K562 (cell line): Measurements from ENCODE around the gene FKBP2. TPM values are rescaled to one million over a fixed set of nuclear protein-coding genes. Genes with fewer than 3 reads are reported as not detected.

ENCODE experiments used
- CEBPG ChIP-seq, 3 experiments: fragments of 200-800 bp in 1 of 3; sonication (Bioruptor generic) in 1 of 3; sonication (generic) in 1 of 3; formaldehyde crosslinking in 1 of 3; IDR thresholded peaks in 2 of 3; conservative IDR thresholded peaks in 1 of 3; 2 replicates each; pipeline versions ENCODE4 v1.6.1 to v1.8.0; 2016 to 2022; ENCODE audit warnings: missing compliant biosample characterization in 2 of 3, missing genetic modification characterization in 2 of 3, mild to moderate bottlenecking in 1 of 3, missing genetic modification reagents in 1 of 3
- GATAD2B ChIP-seq: fragments of 450-650 bp; IDR thresholded peaks from 2 replicates; pipeline ENCODE4 v1.6.1; 2017; ENCODE audit warnings: mild to moderate bottlenecking, borderline replicate concordance
- GTF2F1 ChIP-seq: IDR thresholded peaks from 2 replicates; pipeline ENCODE4 v1.6.1; 2011; ENCODE audit warnings: low read depth, low read length, improper control_type of control experiment
- L3MBTL2 ChIP-seq: fragments of 450-650 bp; IDR thresholded peaks from 2 replicates; pipeline ENCODE4 v1.6.1; 2016; ENCODE audit warnings: mild to moderate bottlenecking, moderate library complexity
- NR2C2 ChIP-seq, 2 experiments: fragments of 200-800 bp in 1 of 2; sonication (Bioruptor generic) in 1 of 2; sonication (generic) in 1 of 2; formaldehyde crosslinking in 1 of 2; IDR thresholded peaks; 2 replicates each; pipeline versions ENCODE4 v1.6.1 to v1.8.0; 2016 to 2022; ENCODE audit warnings: mild to moderate bottlenecking in 1 of 2, missing compliant biosample characterization in 1 of 2, missing genetic modification characterization in 1 of 2, missing genetic modification reagents in 1 of 2
- POLR2G ChIP-seq: fragments of 200-400 bp; formaldehyde crosslinking; IDR thresholded peaks from 2 replicates; pipeline ENCODE4 v1.6.1; 2017; ENCODE audit warnings: low read depth, mild to moderate bottlenecking, antibody characterized with exemption, low read length, moderate library complexity
- RREB1 ChIP-seq: fragments of 250-450 bp; sonication (Bioruptor Pico); IDR thresholded peaks from 2 replicates; pipeline ENCODE4 v1.4.0; 2020
- SIRT6 ChIP-seq: IDR thresholded peaks from one replicate; pipeline ENCODE4 v1.6.1; 2012; ENCODE audit warnings: low read depth, mild to moderate bottlenecking, control low read depth, inconsistent platforms, low read length, moderate library complexity
- SMARCB1 ChIP-seq: IDR thresholded peaks from 2 replicates; pipeline ENCODE4 v1.6.1; 2011; ENCODE audit warnings: improper control_type of control experiment, low read depth; ENCODE audit not compliant: insufficient read length
- ZFX ChIP-seq: sonication (generic); formaldehyde crosslinking; IDR thresholded peaks from 2 replicates; pipeline ENCODE4 v1.8.0; 2022; ENCODE audit warnings: mild to moderate bottlenecking, missing genetic modification reagents, moderate library complexity
- ZNF280B ChIP-seq: fragments of 250-450 bp; sonication (Bioruptor Pico); IDR thresholded peaks from 2 replicates; pipeline ENCODE4 v1.5.1; 2021; ENCODE audit warnings: mild to moderate bottlenecking
- ZNF57 ChIP-seq: fragments of 450-650 bp; formaldehyde crosslinking; IDR thresholded peaks from 2 replicates; pipeline ENCODE4 v1.4.0; 2020; ENCODE audit warnings: mild to moderate bottlenecking, moderate library complexity
- ZNF586 ChIP-seq: fragments of 450-650 bp; formaldehyde crosslinking; conservative IDR thresholded peaks from 2 replicates; pipeline ENCODE4 v1.4.0; 2020; ENCODE audit warnings: mild to moderate bottlenecking, moderate library complexity
- ZNF77 ChIP-seq: fragments of 250-450 bp; sonication (Bioruptor Pico); IDR thresholded peaks from 2 replicates; pipeline ENCODE4 v1.5.0; 2020
- polyA plus RNA-seq, 8 experiments: library from polyadenylated mRNA; depleted of rRNA in 4 of 8; stranded (reverse) in 5 of 8; unstranded in 3 of 8; fragments of >200 nt; fragmentation: Nextera tagmentation in 2 of 8; fragmentation: Illumina TruSeq in 1 of 8; extraction: Ambion mirVana in 2 of 8; extraction: Trizol in 1 of 8; gene quantifications; 2 replicates each; pipeline versions ENCODE4 v1.2.1 to v1.2.3, GENCODE V29; 2011 to 2014; ENCODE audit warnings: inconsistent platforms in 1 of 8, missing spikeins in 1 of 8
- total RNA-seq, 7 experiments: library from RNA; depleted of rRNA in 6 of 7; stranded (reverse); fragments of >200 nt in 6 of 7; fragmentation: Illumina TruSeq in 2 of 7; extraction: Trizol in 2 of 7; gene quantifications; 2 replicates each; pipeline versions ENCODE4 v1.2.1 to v1.2.3, GENCODE V29; 2011 to 2021; ENCODE audit warnings: low replicate concordance in 1 of 7
- TF ChIP-seq, protein P1 (sequence below): sonication (generic); formaldehyde crosslinking; IDR thresholded peaks from 2 replicates; pipeline ENCODE4 v1.8.1; 2023; ENCODE audit warnings: mild to moderate bottlenecking, missing genetic modification reagents
- TF ChIP-seq, protein P2 (sequence below), 3 experiments: fragments of 200-800 bp in 1 of 3; sonication (Bioruptor generic) in 1 of 3; sonication (generic) in 1 of 3; formaldehyde crosslinking in 1 of 3; IDR thresholded peaks; 2 replicates each; pipeline versions ENCODE4 v1.6.1 to v1.8.0; 2016 to 2022; ENCODE audit warnings: mild to moderate bottlenecking in 2 of 3, missing compliant biosample characterization in 2 of 3, missing genetic modification characterization in 2 of 3, missing genetic modification reagents in 1 of 3

FKBP2 gene
- total and polyA plus RNA-seq, 9 of the 15 experiments (the other 6 are each of a cell fraction or from before 2014, with no cell fraction given), result 3.5 to 151 (median 58.1) TPM

GRCh38 chr11:64226507-64227051 lies 14.3 kb upstream of the FKBP2 start (continued):
- TF ChIP-seq SMARCB1 (no peak), CEBPG (CRISPR knock-in tag; IDR thresholded peaks at IDR 0.05) (no peak), CEBPG (tag; conservative IDR thresholded peaks at IDR 0.05 in 1 of 2, IDR thresholded peaks at IDR 0.05 in 1 of 2) (no peak), ZNF280B (CRISPR knock-in tag) (no peak), ZNF77 (no peak), ZFX (CRISPR knock-in tag) (peak; percentile 46), POLR2G (peak; percentile 60; the same call in 1 of the 2 replicates), GATAD2B (peak; percentile 57; the same call in 1 of the 2 replicates), ZNF586 (no peak), RREB1 (CRISPR knock-in tag) (no peak), ZNF57 (CRISPR knock-in tag) (no peak), SIRT6 (no peak), L3MBTL2 (0 out of 2 replicates have a peak, but pooled peaks have one; percentile 49), NR2C2 (CRISPR knock-in tag; IDR thresholded peaks at IDR 0.05) (no peak), NR2C2 (tag; IDR thresholded peaks at IDR 0.05) (no peak; the same call in 1 of the 2 replicates), GTF2F1 (no peak)
- TF ChIP-seq, protein P1, sequence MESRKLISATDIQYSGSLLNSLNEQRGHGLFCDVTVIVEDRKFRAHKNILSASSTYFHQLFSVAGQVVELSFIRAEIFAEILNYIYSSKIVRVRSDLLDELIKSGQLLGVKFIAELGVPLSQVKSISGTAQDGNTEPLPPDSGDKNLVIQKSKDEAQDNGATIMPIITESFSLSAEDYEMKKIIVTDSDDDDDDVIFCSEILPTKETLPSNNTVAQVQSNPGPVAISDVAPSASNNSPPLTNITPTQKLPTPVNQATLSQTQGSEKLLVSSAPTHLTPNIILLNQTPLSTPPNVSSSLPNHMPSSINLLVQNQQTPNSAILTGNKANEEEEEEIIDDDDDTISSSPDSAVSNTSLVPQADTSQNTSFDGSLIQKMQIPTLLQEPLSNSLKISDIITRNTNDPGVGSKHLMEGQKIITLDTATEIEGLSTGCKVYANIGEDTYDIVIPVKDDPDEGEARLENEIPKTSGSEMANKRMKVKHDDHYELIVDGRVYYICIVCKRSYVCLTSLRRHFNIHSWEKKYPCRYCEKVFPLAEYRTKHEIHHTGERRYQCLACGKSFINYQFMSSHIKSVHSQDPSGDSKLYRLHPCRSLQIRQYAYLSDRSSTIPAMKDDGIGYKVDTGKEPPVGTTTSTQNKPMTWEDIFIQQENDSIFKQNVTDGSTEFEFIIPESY (CRISPR knock-in tag), result no peak
- TF ChIP-seq, protein P2, sequence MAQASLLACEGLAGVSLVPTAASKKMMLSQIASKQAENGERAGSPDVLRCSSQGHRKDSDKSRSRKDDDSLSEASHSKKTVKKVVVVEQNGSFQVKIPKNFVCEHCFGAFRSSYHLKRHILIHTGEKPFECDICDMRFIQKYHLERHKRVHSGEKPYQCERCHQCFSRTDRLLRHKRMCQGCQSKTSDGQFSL (CRISPR knock-in tag; IDR thresholded peaks at IDR 0.05), result no peak
- TF ChIP-seq, protein P2 (tag; IDR thresholded peaks at IDR 0.05), result no peak
